HG03097 (cell line): ENCODE measurements around the gene B3GAT3.
"Not testable (repeated sequence)": the region's sequence is repeated elsewhere in the genome, so short reads cannot be mapped to it uniquely, and the experiment has no call there.

Experiments used
- ATAC-seq: cut with Tn5 transposase; IDR thresholded peaks from one replicate; pipeline ENCODE4 v1.9.1; 2021; ENCODE audit not compliant: unreplicated experiment, low FRiP score

B3GAT3 gene

DNA sequence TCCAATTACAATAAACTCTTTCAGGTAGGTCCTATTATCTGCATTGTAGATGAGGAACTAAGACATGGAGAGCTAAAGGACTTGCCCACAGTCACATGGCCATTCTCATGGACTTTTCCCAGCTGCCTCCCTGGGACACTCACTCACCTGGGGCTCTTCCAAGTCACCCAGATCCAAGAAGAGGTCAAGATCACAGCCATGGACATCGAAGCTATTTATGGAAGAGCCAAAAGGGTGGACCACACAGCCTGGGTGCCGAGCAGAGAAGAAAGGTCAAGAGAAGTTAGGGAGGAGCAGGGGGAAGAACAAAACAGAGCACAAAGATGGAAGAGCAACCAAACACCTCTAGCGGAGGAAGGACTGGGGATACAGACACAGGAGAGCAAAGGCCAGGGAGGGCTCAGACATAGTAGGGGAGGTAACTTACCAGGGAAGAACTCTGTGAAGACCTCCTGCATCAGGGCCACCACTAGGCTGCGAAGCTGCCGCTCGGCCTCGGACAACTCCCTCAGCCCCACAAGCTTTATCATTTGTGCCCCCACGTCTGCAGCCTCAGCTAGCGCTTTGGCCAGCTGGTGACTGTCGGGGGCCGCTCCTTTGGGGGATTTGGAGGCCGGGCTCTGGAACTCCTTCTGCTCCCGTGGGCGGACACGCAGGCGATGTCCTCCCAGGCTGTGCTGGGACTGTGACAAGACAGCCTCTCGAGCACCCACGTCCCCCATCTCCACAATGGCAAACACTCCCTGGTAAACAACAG is 40.6 kb downstream of the B3GAT3 start:
- ATAC-seq, result no peak

DNA sequence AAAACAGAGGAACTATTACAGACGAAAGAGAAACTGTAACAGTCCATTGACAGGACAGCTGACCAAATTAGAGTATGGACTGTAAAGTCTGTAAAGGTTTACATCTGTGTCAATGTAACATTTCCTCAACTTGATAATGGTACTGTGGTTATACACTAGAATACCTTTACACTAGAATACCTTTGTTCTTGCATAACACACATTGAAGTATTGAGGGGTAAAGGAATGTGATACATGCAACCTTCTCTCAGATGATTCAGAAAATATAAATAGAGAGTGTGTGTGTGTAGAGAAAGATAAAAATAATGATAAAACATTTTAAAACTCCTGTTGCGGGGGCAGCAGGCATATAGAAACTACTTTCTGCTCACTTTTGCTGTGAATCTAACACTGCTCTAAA is 42.5 kb downstream of the B3GAT3 start:
- no peak for ATAC-seq

DNA sequence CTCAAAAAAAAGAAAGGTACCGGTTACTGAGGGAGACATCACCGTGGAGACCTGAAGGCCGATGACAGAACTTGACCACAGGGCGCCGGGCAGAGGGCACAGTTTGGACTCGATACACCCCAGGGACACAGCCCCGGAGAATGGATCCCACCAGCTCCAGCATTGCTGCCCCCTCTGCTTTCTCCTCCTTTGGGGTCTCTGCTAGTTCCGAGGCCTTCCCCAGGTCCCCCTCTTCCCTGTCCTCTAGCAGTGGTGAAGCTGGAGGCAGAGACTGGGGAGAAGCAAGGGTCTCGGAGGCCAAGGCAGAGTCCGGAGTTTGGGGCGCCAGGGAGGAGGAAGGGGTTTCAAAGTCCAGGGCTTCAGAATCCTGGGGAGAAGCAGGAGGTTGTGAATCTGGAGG is 43.2 kb downstream of the B3GAT3 start:
- no peak for ATAC-seq

DNA sequence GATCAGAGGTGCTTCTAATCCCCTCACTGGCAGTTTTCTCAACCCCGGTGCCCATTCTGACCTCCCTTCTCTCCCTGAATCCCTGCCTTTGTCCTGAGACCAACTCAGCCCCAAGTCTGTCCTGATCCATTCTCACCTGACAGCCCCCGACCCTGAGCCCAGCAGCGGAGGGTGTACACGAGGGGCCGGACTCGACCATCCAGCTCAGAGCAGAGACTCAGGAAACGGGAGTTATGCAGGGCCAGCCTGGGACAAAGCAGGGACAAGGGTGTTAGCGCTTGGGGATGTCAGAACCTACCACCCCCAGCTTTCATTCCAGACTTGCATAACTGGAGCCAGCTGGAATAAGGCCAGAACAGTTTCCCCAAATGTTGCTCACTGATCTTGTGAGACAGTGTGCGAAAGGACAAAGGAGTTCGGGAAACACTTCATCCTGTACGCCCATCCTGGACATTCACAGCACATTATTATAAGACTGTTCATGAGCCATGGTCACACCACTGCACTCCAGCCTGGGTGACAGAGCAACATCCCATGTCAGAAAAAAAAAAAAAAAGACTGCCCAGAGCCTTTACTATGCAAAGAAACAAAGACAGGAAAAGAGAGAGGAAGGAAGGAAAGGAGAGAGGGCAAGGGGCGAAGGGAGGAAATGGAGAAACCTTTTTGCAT is 44.6 kb downstream of the B3GAT3 start:
- no peak for ATAC-seq

DNA sequence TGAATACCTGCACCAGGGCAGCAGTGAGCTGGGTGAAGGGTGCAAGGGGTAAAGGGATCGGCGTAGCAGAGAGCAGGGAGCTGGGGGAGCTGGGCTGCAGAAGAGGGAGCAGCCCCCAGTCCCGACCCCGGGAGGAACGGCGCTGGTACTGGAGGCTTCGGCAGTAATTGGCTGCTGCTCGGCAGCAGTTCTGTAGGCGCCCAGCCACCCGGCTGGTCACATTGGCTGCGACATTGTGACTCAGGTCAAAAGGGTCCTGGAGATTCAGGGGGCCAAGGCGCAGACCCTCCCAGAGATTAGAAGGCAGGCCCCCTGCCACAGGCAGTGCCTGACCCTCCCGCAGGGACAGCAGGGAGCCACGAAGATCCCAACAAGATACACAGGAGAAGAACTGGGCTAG is 45.9 kb downstream of the B3GAT3 start:
- no peak for ATAC-seq

DNA sequence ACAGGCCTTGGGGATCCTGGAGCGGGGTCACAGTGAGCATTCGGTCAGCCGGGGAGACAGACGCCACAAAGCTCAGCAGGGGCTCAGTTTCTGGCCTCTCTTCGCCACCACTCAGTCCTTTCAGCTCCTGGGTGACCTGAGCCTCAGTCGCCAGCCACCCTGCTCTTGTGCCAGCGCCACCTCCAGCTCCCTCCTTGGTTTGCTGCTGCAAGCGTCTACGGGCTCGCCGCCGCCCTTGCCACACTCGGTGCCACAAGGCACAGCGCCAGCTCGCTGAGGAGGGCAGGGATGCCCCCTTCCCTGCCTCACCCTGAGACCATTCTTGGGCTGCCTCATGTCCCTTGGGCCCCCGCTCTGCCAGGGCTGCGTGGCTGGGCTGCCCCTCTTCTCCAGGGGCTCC is 46.6 kb downstream of the B3GAT3 start:
- ATAC-seq, result no peak

DNA sequence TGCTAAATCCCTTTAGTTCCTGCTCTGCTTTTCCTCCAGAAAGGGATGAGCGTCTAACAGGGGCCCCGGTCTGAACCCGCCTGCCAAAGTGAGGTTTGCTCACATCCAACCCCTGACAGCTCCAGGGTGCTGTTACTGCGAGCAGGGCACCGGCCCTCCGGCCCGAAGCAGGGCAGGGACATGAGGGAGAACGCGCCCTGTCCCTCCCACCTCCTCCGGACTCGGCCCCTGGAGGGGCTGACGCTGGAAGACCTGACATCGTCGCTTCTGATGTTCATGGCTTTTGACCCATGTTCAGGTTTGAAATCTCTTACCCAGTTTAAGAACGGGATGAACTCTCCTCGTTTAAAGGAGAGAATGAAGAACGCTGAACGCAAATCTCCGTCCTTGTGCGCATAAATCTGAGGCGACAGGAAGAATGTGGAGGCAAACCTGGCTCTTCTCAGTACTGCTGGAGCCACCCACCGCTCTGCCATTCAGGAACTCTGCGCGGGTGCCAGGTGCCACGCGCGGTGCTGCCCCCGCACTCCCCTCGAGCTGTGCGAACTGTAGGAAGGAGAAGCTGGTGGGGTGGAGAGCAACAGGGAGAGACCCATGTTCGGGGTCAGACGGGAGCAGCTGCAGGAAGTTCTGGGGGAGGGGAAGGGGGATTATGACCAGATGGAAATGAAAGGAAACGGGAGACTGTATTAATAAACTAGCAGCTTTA is 47.3 kb downstream of the B3GAT3 start:
- peak; percentile 16 for ATAC-seq

DNA sequence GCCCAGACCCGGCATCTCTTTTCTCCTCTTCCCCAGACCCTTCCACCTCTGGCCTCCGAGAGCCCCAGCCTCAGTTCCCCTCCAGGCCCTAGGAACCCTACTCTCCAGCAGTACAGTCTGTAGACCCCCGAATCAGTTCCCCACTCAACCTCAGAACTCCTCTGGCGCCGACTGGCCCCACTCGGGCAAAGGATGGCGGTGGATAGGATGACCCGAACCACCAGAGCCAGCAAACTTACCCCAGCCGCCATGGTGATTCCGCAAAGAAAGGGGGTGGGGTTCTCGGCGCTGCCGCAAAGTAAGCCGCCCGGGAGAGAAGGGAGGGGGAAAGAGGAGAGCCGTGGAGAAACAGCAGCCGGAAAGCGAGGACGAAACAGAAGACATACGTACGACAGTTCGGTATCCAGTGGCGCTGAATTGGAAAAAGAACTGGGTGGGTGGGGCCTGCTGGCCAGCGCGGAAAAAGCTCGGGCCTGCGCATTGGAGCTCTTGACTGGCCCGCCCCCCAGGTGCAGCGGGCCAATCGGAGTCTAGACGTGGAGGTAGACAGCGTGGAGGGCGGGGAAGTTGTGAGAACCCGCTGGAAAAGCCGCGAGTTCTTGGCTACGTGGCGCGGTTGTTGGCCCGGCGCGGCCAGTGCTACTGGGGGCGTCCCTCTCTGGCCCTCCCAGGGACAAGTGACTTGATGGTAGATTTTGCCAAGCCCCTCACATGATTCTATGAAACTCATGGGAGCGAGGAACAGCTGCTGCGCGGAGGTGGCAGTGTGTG is 48.0 kb downstream of the B3GAT3 start, which contains the start of gene EEF1G:
Gene EEF1G (minus strand): TSS at position 300 of the 771 bp plus-strand sequence. CDS start 49 bp downstream, at position 251.
- ATAC-seq, result peak; percentile 90

DNA sequence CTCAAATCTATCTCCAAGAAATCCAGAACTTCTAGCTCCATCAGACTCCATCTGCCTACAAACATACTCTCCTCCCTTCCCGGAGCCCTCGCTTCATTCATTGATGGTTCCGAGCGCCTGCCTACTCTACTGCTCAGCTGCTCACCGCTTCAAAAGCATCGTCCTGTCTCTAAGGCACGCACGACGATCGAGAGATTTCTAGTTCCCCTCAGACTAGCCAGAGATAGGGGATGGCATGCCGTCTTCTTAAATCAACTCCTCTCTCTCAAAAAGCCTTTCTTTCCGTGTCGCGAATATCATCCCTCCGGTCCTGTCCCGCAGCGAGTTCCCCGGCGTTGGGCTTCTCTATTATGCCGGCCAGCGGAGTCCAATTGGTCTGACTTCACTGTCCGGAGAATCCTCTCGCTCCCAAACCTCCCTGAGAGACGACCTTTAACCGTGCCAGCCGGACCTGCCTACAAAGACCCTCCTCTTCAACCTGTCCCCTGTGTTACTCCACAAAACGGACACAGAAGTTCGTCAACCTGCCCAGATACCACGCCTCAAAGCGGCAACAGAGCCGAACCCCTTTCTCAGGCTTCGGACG is 48.7 kb downstream of the B3GAT3 start:
- ATAC-seq, result no peak

DNA sequence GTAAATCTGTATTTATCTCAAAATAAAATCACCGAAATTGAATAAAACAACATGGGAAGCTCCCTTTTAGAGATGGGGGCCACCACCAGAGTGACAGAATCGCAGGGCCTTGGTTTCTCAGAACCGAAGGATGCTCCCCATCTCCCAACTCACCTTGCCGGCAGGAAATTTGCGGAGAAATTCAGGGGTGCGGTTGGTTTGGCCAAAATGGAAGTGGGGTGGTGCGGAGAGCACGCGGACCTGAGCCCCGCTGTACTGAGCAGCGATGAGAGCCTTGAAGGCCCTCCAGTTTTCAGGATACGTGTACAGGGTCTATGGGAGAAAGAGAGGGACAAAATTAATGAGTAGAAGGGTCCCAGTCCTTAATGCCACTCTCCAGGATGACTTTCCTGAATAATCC is 49.4 kb downstream of the B3GAT3 start:
- ATAC-seq, result no peak

DNA sequence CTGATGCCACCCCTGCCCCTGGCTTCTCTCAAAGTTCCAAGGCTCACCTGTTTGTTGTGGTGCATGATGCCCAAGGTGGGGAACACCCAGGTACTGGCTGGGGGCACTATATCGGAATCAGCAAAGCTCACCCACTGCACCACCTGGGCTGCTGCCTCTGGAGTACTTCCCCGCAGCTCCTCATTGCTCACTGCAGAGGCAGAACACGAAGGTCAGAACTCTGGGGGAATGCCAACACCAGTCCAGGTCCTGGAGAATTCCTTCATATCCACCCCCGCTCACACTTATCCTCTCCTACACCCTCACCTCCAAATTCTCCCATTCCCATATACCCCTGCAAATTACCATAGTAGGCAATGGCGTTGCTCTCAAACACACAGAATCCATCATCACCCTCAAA is 50.3 kb downstream of the B3GAT3 start:
- ATAC-seq, result not testable (repeated sequence)

DNA sequence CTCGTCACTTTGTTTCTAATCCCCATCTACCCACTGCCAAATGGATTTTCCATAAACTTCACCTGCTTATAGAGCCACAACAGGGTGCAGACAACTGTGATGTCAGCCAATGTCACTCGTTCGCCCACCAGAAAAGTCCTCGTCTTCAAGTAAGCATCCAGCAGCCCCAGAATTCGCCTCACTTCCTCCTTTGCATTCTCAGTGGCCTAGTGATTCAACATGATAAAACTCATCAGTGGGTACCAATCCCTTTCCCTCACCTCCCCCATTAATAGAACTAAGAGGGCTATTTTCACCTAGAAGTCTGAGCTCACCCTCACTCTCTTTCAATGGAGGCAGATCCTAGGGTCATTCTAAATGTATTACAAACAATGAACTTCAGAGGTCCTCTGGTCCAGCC is 50.9 kb downstream of the B3GAT3 start:
- not testable (repeated sequence) for ATAC-seq

DNA sequence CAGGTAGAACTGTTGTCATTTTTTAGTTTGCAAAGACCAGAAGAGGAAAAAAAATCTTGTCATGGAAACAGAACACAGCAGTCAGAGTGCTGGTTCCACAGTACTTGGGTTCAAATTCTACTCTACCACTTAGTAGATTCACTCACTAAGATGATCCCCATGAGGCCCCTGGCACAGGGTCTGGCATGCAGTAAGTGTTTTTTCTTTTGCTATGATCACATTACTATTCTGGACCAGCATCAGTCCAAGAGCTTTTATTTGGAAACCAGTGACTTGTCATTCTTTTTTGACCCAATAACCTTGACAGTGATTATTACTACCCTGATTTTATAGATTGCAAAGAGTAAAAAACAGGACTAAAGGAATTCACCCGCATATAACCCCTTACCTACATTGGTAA is 52.2 kb downstream of the B3GAT3 start:
- no peak for ATAC-seq

DNA sequence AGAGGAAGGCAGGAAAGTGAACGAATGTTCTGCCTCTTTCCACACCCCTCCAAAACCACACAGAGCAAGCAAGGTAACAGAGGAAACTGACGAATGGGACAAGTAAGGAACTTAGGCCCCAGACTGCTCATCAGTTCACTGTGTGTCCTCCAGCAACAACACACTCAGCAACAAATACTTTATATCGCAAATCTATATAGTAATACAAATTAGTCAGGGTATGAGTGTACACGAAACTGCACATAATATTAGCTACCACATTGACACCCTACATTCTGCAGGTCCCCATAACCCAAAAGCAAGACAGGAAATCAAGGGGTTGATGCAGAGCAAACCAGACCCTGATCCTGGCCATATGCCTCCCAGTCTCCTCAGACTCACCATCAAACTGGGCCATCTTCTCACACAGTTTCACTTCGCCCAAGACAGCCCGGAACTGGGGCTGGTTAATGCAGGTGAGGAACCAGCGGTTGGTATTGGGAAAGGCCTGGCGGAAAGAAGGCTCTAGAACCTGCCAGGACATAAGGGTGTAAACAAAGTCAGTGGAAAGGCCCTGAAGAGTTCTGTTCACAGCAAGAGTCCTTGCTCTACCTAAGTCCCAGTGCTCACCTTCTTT is 54.7 kb downstream of the B3GAT3 start:
- no peak for ATAC-seq

DNA sequence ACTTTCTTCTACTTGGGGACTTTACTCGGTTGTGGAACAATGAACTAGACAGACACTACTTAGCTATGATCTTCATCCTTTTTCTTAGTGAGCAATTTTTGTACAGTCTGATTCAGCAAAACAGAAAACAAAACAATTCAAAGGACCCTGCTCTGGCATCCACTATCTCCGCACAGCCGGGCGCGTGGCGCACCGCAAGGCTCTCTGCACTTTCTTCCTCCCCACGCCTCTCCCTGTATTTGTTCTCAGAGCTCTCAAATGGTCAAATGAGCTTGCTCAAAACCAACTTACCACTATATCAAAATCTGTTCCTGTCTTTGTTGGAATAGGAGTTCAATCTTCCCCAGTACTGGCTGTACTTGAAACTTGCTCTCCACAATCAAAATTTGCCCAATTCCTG is 55.5 kb downstream of the B3GAT3 start:
- ATAC-seq, result no peak
